HG02588 (cell line): ENCODE results near the gene TUBB6.

Experiments used
- ATAC-seq: cut with Tn5 transposase; IDR thresholded peaks from one replicate; pipeline ENCODE4 v1.9.1; 2021; ENCODE audit warnings: mild to moderate bottlenecking, moderate library complexity; ENCODE audit not compliant: unreplicated experiment

The TUBB6 gene

GRCh38 chr18:12290086-12290485 lies 18.0 kb upstream of the TUBB6 start:
- ATAC-seq, result no peak

GRCh38 chr18:12291161-12291560 lies 16.9 kb upstream of the TUBB6 start:
- no peak for ATAC-seq

- no peak for ATAC-seq
Measured at GRCh38 chr18:12291690-12292089, 16.4 kb upstream of the TUBB6 start.

- ATAC-seq, result no peak
Measured at GRCh38 chr18:12293831-12294230, 14.2 kb upstream of the TUBB6 start.

- no peak for ATAC-seq
Measured at GRCh38 chr18:12295389-12296086, 12.5 kb upstream of the TUBB6 start.

GRCh38 chr18:12296087-12296403 lies 12.0 kb upstream of the TUBB6 start:
- no peak for ATAC-seq

GRCh38 chr18:12296457-12296856 lies 11.6 kb upstream of the TUBB6 start:
- ATAC-seq, result no peak

- no peak for ATAC-seq
Measured at GRCh38 chr18:12299862-12300261, 8.2 kb upstream of the TUBB6 start.

- ATAC-seq, result no peak
Measured at GRCh38 chr18:12301263-12302005, 6.6 kb upstream of the TUBB6 start.

GRCh38 chr18:12302391-12303147 lies 5.5 kb upstream of the TUBB6 start:
- no peak for ATAC-seq

GRCh38 chr18:12304351-12305210 lies 3.5 kb upstream of the TUBB6 start:
- no peak for ATAC-seq

GRCh38 chr18:12305211-12305610 lies 2.8 kb upstream of the TUBB6 start:
- ATAC-seq, result no peak

GRCh38 chr18:12305930-12306629 lies 2.0 kb upstream of the TUBB6 start:
- no peak for ATAC-seq

GRCh38 chr18:12306752-12307700 lies 1.0 kb upstream of the TUBB6 start:
- ATAC-seq, result peak; percentile 3

GRCh38 chr18:12308386-12309100 lies 502 bp downstream of the TUBB6 start:
- peak; percentile 56 for ATAC-seq

- ATAC-seq, result no peak
Measured at GRCh38 chr18:12309683-12310198, 1.7 kb downstream of the TUBB6 start.

GRCh38 chr18:12310762-12311161 lies 2.7 kb downstream of the TUBB6 start:
- no peak for ATAC-seq

GRCh38 chr18:12312976-12313375 lies 4.9 kb downstream of the TUBB6 start:
- no peak for ATAC-seq
